ENCODE data around the gene GABRR2. TPM values are rescaled to one million over a fixed set of nuclear protein-coding genes. Genes with fewer than 3 reads are reported as not detected.
"Not testable (repeated sequence)": the region's sequence is repeated elsewhere in the genome, so short reads cannot be mapped to it uniquely, and the experiment has no call there.

The GABRR2 gene
- total RNA-seq, 1 experiment from 2014 or later: not detected

GRCh38 chr6:89295116-89295515, 20.0 kb downstream of the GABRR2 start:
- not testable (repeated sequence) for DNase-seq (ENCODE audit: low read depth in 1 of 2, low spot score in 2 of 2); H3K4me1 ChIP-seq (replicated peaks); H3K36me3 ChIP-seq; H3K27ac ChIP-seq; H3K27me3 ChIP-seq (replicated peaks); H3K9me3 ChIP-seq (replicated peaks); H3K4me3 ChIP-seq

- no peaks in the 10 kb centered on the region for H3K27me3 ChIP-seq (replicated peaks)
- no peak overlapping the region for H3K27ac ChIP-seq
- no peak for DNase-seq (ENCODE audit: low read depth in 1 of 2, low spot score in 2 of 2)
- H3K4me1 ChIP-seq (replicated peaks): no peaks in the 10 kb centered on the region
- no peaks in the 10 kb centered on the region for H3K36me3 ChIP-seq
- H3K9me3 ChIP-seq (replicated peaks): no peaks in the 10 kb centered on the region
- H3K4me3 ChIP-seq: no peak overlapping the region
Measured at GRCh38 chr6:89291256-89291819, 23.8 kb downstream of the GABRR2 start.

GRCh38 chr6:89290401-89291155, 24.5 kb downstream of the GABRR2 start:
- Histone ChIP-seq H3K27ac (no peak overlapping the region), H3K36me3 (no peaks in the 10 kb centered on the region), H3K4me3 (no peak overlapping the region), H3K4me1 (replicated peaks) (no peaks in the 10 kb centered on the region), H3K27me3 (replicated peaks) (no peaks in the 10 kb centered on the region), H3K9me3 (replicated peaks) (no peaks in the 10 kb centered on the region)
- no peak for DNase-seq (ENCODE audit: low read depth in 1 of 2, low spot score in 2 of 2)

- Histone ChIP-seq H3K36me3 (no peaks in the 10 kb centered on the region), H3K4me1 (replicated peaks) (no peaks in the 10 kb centered on the region), H3K4me3 (no peak overlapping the region), H3K27me3 (replicated peaks) (no peaks in the 10 kb centered on the region), H3K27ac (no peak overlapping the region), H3K9me3 (replicated peaks) (no peaks in the 10 kb centered on the region)
- DNase-seq (ENCODE audit: low read depth in 1 of 2, low spot score in 2 of 2): no peak
Measured at GRCh38 chr6:89289710-89290109, 25.4 kb downstream of the GABRR2 start.

- no peak for DNase-seq (ENCODE audit: low read depth in 1 of 2, low spot score in 2 of 2)
- no peaks in the 10 kb centered on the region for H3K36me3 ChIP-seq
- H3K4me3 ChIP-seq: no peak overlapping the region
- no peak overlapping the region for H3K27ac ChIP-seq
- H3K9me3 ChIP-seq (replicated peaks): no peaks in the 10 kb centered on the region
- no peaks in the 10 kb centered on the region for H3K4me1 ChIP-seq (replicated peaks)
- H3K27me3 ChIP-seq (replicated peaks): no peaks in the 10 kb centered on the region
Measured at GRCh38 chr6:89287351-89288028, 27.6 kb downstream of the GABRR2 start.

GRCh38 chr6:89286516-89286915, 28.6 kb downstream of the GABRR2 start:
- no peaks in the 10 kb centered on the region for H3K27me3 ChIP-seq (replicated peaks)
- DNase-seq (ENCODE audit: low read depth in 1 of 2, low spot score in 2 of 2): no peak

GRCh38 chr6:89284963-89285735, 29.9 kb downstream of the GABRR2 start:
- no peaks in the 10 kb centered on the region for H3K36me3 ChIP-seq
- no peaks in the 10 kb centered on the region for H3K27me3 ChIP-seq (replicated peaks)
- DNase-seq (ENCODE audit: low read depth in 1 of 2, low spot score in 2 of 2): no peak
- no peak overlapping the region for H3K4me3 ChIP-seq
- no peaks in the 10 kb centered on the region for H3K4me1 ChIP-seq (replicated peaks)
- H3K9me3 ChIP-seq (replicated peaks): no peaks in the 10 kb centered on the region
- no peak overlapping the region for H3K27ac ChIP-seq

More at GRCh38 chr6:89286516-89286915, 28.6 kb downstream of the GABRR2 start:
- no peak overlapping the region for H3K27ac ChIP-seq
- no peaks in the 10 kb centered on the region for H3K36me3 ChIP-seq
- H3K4me1 ChIP-seq (replicated peaks): no peaks in the 10 kb centered on the region
- no peak overlapping the region for H3K4me3 ChIP-seq
- H3K9me3 ChIP-seq (replicated peaks): no peaks in the 10 kb centered on the region

GRCh38 chr6:89284081-89284480, 31.0 kb downstream of the GABRR2 start:
- Histone ChIP-seq H3K27me3 (replicated peaks) (no peaks in the 10 kb centered on the region), H3K9me3 (replicated peaks) (no peaks in the 10 kb centered on the region), H3K4me3 (no peak overlapping the region), H3K27ac (no peak overlapping the region), H3K4me1 (replicated peaks) (no peaks in the 10 kb centered on the region), H3K36me3 (no peaks in the 10 kb centered on the region)
- no peak for DNase-seq (ENCODE audit: low read depth in 1 of 2, low spot score in 2 of 2)

GRCh38 chr6:89282749-89283148, 32.4 kb downstream of the GABRR2 start:
- Histone ChIP-seq H3K27ac (no peak overlapping the region), H3K36me3 (no peaks in the 10 kb centered on the region), H3K27me3 (replicated peaks) (no peaks in the 10 kb centered on the region), H3K4me3 (no peak overlapping the region), H3K4me1 (replicated peaks) (no peaks in the 10 kb centered on the region), H3K9me3 (replicated peaks) (no peaks in the 10 kb centered on the region)
- DNase-seq (ENCODE audit: low read depth in 1 of 2, low spot score in 2 of 2): no peak

- Histone ChIP-seq H3K4me3 (no peak overlapping the region), H3K27ac (no peak overlapping the region), H3K4me1 (replicated peaks) (no peaks in the 10 kb centered on the region), H3K9me3 (replicated peaks) (no peaks in the 10 kb centered on the region), H3K27me3 (replicated peaks) (no peaks in the 10 kb centered on the region), H3K36me3 (no peaks in the 10 kb centered on the region)
- no peak for DNase-seq (ENCODE audit: low read depth in 1 of 2, low spot score in 2 of 2)
Measured at GRCh38 chr6:89281779-89282246, 33.3 kb downstream of the GABRR2 start.

- Histone ChIP-seq H3K4me3 (no peak overlapping the region), H3K27me3 (replicated peaks) (no peaks in the 10 kb centered on the region), H3K36me3 (no peaks in the 10 kb centered on the region), H3K4me1 (replicated peaks) (no peaks in the 10 kb centered on the region), H3K27ac (no peak overlapping the region), H3K9me3 (replicated peaks) (no peaks in the 10 kb centered on the region)
- DNase-seq (ENCODE audit: low read depth in 1 of 2, low spot score in 2 of 2): peak in 1 of 2 experiments; percentile 18
Measured at GRCh38 chr6:89278956-89279355, 36.1 kb downstream of the GABRR2 start.

- no peaks in the 10 kb centered on the region for H3K4me1 ChIP-seq (replicated peaks)
- H3K27me3 ChIP-seq (replicated peaks): no peaks in the 10 kb centered on the region
- DNase-seq (ENCODE audit: low read depth in 1 of 2, low spot score in 2 of 2): no peak
- no peak overlapping the region for H3K4me3 ChIP-seq
- no peaks in the 10 kb centered on the region for H3K36me3 ChIP-seq
- H3K27ac ChIP-seq: no peak overlapping the region
- H3K9me3 ChIP-seq (replicated peaks): no peaks in the 10 kb centered on the region
Measured at GRCh38 chr6:89275900-89276299, 39.2 kb downstream of the GABRR2 start.

- Histone ChIP-seq H3K36me3 (no peaks in the 10 kb centered on the region), H3K4me1 (replicated peaks) (no peaks in the 10 kb centered on the region)
Measured at GRCh38 chr6:89273816-89274215, 41.3 kb downstream of the GABRR2 start.

More at GRCh38 chr6:89273816-89274215, 41.3 kb downstream of the GABRR2 start:
- Histone ChIP-seq H3K4me3 (no peak overlapping the region), H3K27me3 (replicated peaks) (no peaks in the 10 kb centered on the region), H3K9me3 (replicated peaks) (no peaks in the 10 kb centered on the region), H3K27ac (no peak overlapping the region)
- DNase-seq (ENCODE audit: low read depth in 1 of 2, low spot score in 2 of 2): no peak
